Lung (tissue), 12 donors: ENCODE results near the gene TMEM14A. TPM values are rescaled to one million over a fixed set of nuclear protein-coding genes. Genes with fewer than 3 reads are reported as not detected.

ENCODE experiments used
- ATAC-seq: fragments of 200-7000 bp; cut with Tn5 transposase; one replicate; pipeline ENCODE4 v1.9.1; 2020; ENCODE audit warnings: moderate number of reproducible peaks; ENCODE audit not compliant: insufficient read depth, low FRiP score
- DNase-seq, 3 donors: peaks; one replicate each; pipeline ENCODE4 v3.0.0-alpha.2; 2013 to 2017
- H3K27ac ChIP-seq, 2 donors: one replicate each; pipeline ENCODE4 v1.5.1; 2013; ENCODE audit warnings: mild to moderate bottlenecking in 2 of 2, moderate library complexity in 2 of 2, control low read depth in 1 of 2, inconsistent platforms in 1 of 2, low read depth in 1 of 2, low read length in 1 of 2
- H3K27me3 ChIP-seq, 3 donors: one replicate each; pipeline ENCODE4 v1.5.1; 2013; ENCODE audit warnings: low read length in 2 of 3; ENCODE audit not compliant: control insufficient read depth in 3 of 3, insufficient read depth in 3 of 3
- H3K36me3 ChIP-seq, 4 donors: one replicate each; pipeline ENCODE4 v1.5.1; 2013; ENCODE audit warnings: low read length in 4 of 4, mild to moderate bottlenecking in 1 of 4, moderate library complexity in 1 of 4; ENCODE audit not compliant: control insufficient read depth in 4 of 4, insufficient read depth in 4 of 4
- H3K4me1 ChIP-seq, 5 donors: one replicate each; pipeline ENCODE4 v1.5.1; 2013; ENCODE audit warnings: low read length in 5 of 5, mild to moderate bottlenecking in 2 of 5, moderate library complexity in 1 of 5; ENCODE audit not compliant: control insufficient read depth in 5 of 5, insufficient read depth in 5 of 5
- H3K4me3 ChIP-seq: one replicate; pipeline ENCODE4 v1.5.1; 2013; ENCODE audit warnings: mild to moderate bottlenecking, control low read depth, moderate library complexity
- H3K9ac ChIP-seq, 2 donors: one replicate each; pipeline ENCODE4 v1.5.1; 2013; ENCODE audit warnings: low read length in 2 of 2, control low read depth in 1 of 2; ENCODE audit not compliant: insufficient read depth in 1 of 2
- H3K9me3 ChIP-seq, 4 donors: one replicate each; pipeline ENCODE4 v1.5.1; 2013; ENCODE audit warnings: low read length in 3 of 4, mild to moderate bottlenecking in 1 of 4, moderate library complexity in 1 of 4; ENCODE audit not compliant: control insufficient read depth in 4 of 4, insufficient read depth in 3 of 4
- WGBS, 2 donors: extraction: QIAGEN DNeasy Blood & Tissue Kit; methylation state at CpG; one replicate each; pipeline ENCODE4 v1.1.7; 2013; 5-methylcytosine and 5-hydroxymethylcytosine counted together
- polyA plus RNA-seq, 2 donors: library from polyadenylated mRNA; stranded (reverse); fragments of 200-250 nt; gene quantifications; one replicate each; pipeline ENCODE4 v1.2.1, GENCODE V29; 2013
- total RNA-seq, 2 donors: library from RNA; depleted of rRNA in 1 of 2; stranded (reverse); fragments of >200 nt in 1 of 2; gene quantifications; one replicate each; pipeline ENCODE4 v1.2.1, GENCODE V29; 2014 to 2021
- TF ChIP-seq, protein P1 (sequence below): IDR thresholded peaks from 2 replicates; pipeline ENCODE4 v1.5.1; 2012; ENCODE audit warnings: mild to moderate bottlenecking; ENCODE audit errors: control extremely low read depth, extremely low read depth
- donor health status: control.
- donor health status: control.
- donor health status: Bipolar disorder and iron deficiency.
- donor health status: healthy.
- donor health status: DM: yes; HTN: yes; CAD: no.

Gene TMEM14A
- total and polyA plus RNA-seq, 4 donors = 14.0 to 18.5 (median 17.5) TPM

DNA sequence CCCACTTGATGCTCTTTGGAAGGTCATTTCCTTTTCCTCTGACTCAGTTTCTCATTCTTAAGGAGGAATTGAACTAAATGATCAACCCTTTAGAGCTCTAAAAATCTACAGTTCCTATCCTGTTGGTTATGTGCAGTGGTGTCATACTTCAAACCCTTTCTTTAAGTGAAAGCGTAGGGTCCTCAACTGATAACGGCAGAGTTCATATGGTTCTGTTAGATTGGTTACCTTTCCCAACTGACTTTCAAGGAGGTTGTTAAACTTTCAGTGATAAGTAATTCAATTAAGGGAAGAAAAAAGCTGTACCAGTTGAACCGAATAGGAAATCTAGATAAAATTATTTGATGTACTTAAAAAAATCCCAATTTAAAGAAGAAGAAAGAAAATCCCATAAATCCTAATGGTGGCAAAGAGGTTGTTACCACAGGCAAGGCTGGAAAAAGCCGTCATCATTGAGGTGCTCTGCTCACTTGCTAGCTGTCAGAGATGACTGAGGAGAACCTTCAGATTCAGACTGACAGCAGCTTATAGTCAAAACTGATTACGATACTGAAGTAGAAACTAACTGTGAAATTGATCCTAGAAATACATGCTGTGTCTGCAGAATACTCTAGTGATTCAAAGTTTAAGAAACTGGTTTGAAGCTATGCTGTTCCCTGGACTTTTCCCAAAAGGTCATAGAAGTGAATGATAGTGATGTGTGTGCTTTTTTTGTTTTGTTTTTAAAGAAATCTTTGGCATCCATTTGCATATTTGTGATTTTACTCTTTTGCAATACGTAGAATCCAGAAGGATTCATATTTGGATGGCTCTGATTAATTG, 16.2 kb downstream of the TMEM14A start:
- ATAC-seq = no peak

DNA sequence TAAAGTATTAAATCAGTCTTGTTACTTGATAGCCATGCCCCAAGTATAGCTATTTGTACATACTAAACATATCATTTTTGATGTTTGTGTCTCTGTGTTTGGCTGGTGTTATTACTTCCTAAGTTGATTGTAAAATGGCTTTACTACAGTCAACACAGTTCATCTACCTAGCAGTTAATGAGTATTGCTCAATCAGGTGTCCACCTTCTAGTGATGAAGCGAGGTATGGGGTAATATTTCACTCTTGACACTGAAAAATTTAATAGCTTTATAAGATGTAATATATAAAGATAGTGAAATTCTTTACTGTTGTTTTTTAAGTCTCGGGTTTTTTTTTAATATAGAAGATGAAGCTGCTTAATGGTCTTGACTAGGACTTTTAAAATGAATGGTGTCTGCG, 18.9 kb downstream of the TMEM14A start:
- ATAC-seq (no peak), DNase-seq (no peak)
- no peaks in the 10 kb centered on the region for H3K27me3 ChIP-seq
- H3K36me3 ChIP-seq = peaks cover 0 to 4% (median 0%) of the 10 kb centered on the region in 4 donors
- H3K9me3 ChIP-seq = peaks cover 0 to 4% (median 0%) of the 10 kb centered on the region in 4 donors
- H3K9ac ChIP-seq = no peak overlapping the region
- 93 to 94% methylated on average over 3 of the region's 3 CpGs for WGBS, 2 donors
- no peak overlapping the region for H3K4me3 ChIP-seq
- H3K27ac ChIP-seq = no peak overlapping the region
- H3K4me1 ChIP-seq = no peaks in the 10 kb centered on the region
- TF ChIP-seq, protein P1, sequence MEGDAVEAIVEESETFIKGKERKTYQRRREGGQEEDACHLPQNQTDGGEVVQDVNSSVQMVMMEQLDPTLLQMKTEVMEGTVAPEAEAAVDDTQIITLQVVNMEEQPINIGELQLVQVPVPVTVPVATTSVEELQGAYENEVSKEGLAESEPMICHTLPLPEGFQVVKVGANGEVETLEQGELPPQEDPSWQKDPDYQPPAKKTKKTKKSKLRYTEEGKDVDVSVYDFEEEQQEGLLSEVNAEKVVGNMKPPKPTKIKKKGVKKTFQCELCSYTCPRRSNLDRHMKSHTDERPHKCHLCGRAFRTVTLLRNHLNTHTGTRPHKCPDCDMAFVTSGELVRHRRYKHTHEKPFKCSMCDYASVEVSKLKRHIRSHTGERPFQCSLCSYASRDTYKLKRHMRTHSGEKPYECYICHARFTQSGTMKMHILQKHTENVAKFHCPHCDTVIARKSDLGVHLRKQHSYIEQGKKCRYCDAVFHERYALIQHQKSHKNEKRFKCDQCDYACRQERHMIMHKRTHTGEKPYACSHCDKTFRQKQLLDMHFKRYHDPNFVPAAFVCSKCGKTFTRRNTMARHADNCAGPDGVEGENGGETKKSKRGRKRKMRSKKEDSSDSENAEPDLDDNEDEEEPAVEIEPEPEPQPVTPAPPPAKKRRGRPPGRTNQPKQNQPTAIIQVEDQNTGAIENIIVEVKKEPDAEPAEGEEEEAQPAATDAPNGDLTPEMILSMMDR = no peak

More for the DNA sequence above, 16.2 kb downstream of the TMEM14A start:
- Histone ChIP-seq H3K27me3 (no peaks in the 10 kb centered on the region), H3K9ac (no peak overlapping the region), H3K36me3 (peaks cover 0 to 3% (median 0%) of the 10 kb centered on the region in 4 donors), H3K4me1 (no peaks in the 10 kb centered on the region), H3K27ac (no peak overlapping the region), H3K9me3 (no peaks in the 10 kb centered on the region), H3K4me3 (no peak overlapping the region)
- WGBS, 2 donors = 90 to 95% methylated on average over 6 of the region's 6 CpGs
- DNase-seq = no peak
- TF ChIP-seq, protein P1 = no peak

DNA sequence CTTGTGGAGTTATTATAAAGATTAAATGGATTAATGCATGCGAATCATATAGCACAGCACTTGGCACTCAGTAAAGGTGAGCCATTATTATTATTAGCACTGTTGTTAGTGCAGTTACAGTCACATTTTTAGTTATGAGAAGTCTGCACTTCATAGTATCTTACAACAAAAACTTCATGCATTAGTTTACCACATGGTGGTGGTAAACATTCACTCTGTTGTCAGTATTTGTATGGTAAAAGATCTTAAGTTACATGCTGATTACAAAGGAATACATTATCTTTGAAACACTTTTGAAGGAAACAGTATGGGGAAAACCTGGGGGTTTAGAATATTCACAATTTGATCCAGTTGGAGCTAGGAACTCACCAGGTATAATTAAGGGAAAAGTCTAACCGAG, 20.8 kb downstream of the TMEM14A start:
- 87 to 93% methylated on average over 2 of the region's 2 CpGs for WGBS, 2 donors
- no peak overlapping the region for H3K27ac ChIP-seq
- H3K36me3 ChIP-seq = peaks cover 0 to 1% (median 0%) of the 10 kb centered on the region in 4 donors
- no peak overlapping the region for H3K4me3 ChIP-seq
- H3K27me3 ChIP-seq = no peaks in the 10 kb centered on the region
- no peak overlapping the region for H3K9ac ChIP-seq
- peaks cover 0 to 4% (median 0%) of the 10 kb centered on the region in 4 donors for H3K9me3 ChIP-seq
- peak in 1 of 3 donors; percentile 28 for DNase-seq
- no peak for ATAC-seq
- no peaks in the 10 kb centered on the region for H3K4me1 ChIP-seq
- TF ChIP-seq, protein P1 = no peak
